ENCODE results near the gene TNMD.

DNA sequence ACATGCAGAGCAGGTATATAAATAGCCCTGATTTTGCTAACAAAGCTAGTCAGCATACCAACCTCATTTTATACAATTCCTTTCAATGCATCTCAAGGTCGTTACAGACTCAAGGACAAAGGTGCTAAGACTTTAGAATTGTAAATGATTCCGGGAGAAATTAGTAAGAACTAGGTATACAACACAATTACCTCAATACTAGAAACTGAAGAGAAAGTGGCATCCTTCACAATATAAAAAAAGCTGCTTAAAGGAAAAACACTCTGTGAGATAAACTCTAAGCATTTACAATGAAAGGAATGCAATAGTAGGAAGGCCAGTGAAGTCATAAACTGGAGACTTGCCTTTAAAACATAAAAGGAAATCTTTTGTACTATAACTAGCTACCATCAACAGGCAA, 11.9 kb downstream of the TNMD start:
- no peak for TF ChIP-seq POLR2A (IDR thresholded peaks at IDR 0.05)
- TF ChIP-seq, protein P1, sequence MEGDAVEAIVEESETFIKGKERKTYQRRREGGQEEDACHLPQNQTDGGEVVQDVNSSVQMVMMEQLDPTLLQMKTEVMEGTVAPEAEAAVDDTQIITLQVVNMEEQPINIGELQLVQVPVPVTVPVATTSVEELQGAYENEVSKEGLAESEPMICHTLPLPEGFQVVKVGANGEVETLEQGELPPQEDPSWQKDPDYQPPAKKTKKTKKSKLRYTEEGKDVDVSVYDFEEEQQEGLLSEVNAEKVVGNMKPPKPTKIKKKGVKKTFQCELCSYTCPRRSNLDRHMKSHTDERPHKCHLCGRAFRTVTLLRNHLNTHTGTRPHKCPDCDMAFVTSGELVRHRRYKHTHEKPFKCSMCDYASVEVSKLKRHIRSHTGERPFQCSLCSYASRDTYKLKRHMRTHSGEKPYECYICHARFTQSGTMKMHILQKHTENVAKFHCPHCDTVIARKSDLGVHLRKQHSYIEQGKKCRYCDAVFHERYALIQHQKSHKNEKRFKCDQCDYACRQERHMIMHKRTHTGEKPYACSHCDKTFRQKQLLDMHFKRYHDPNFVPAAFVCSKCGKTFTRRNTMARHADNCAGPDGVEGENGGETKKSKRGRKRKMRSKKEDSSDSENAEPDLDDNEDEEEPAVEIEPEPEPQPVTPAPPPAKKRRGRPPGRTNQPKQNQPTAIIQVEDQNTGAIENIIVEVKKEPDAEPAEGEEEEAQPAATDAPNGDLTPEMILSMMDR (IDR thresholded peaks at IDR 0.05), result no peak
